HL-60 (cell line): Measurements from ENCODE around the gene ZBTB46.
"Not testable (repeated sequence)": the region's sequence is repeated elsewhere in the genome, so short reads cannot be mapped to it uniquely, and the experiment has no call there.

ENCODE experiments used
- DNase-seq, 2 experiments: peaks; one replicate each; pipeline ENCODE4 v3.0.0-alpha.2; 2010 to 2020; ENCODE audit warnings: low read depth in 1 of 2, low spot score in 1 of 2
- H3K27ac ChIP-seq: fragments of 250-450 bp; sonication (Bioruptor Pico); replicated peaks from 2 replicates; pipeline ENCODE4 v1.5.1; 2020; ENCODE audit warnings: mild to moderate bottlenecking, moderate library complexity
- H3K27me3 ChIP-seq: fragments of 250-450 bp; sonication (Bioruptor Pico); 2 replicates; pipeline ENCODE4 v1.5.1; 2021; ENCODE audit warnings: mild to moderate bottlenecking, moderate library complexity; ENCODE audit not compliant: insufficient read depth, poor library complexity, severe bottlenecking
- H3K4me3 ChIP-seq: replicated peaks from 2 replicates; pipeline ENCODE4 v1.5.1; 2011; ENCODE audit warnings: mild to moderate bottlenecking, control low read depth, low read length; ENCODE audit not compliant: insufficient read depth
- GABPA ChIP-seq: IDR thresholded peaks from 2 replicates; pipeline ENCODE4 v1.6.1; 2012; ENCODE audit warnings: low read depth
- POLR2AphosphoS5 ChIP-seq: IDR thresholded peaks from 2 replicates; pipeline ENCODE4 v1.6.1; 2012; ENCODE audit warnings: low read depth
- REST ChIP-seq: IDR thresholded peaks from 2 replicates; pipeline ENCODE4 v1.6.1; 2012; ENCODE audit warnings: low read depth; ENCODE audit not compliant: insufficient replicate concordance
- SPI1 ChIP-seq: IDR thresholded peaks from 2 replicates; pipeline ENCODE4 v1.6.1; 2012; ENCODE audit warnings: low read depth, mild to moderate bottlenecking, borderline replicate concordance
- TF ChIP-seq, protein P1 (sequence below): IDR thresholded peaks from one replicate; pipeline ENCODE4 v1.5.1; 2011; ENCODE audit warnings: low read length, control low read depth, inconsistent platforms; ENCODE audit not compliant: insufficient read depth

ZBTB46 gene

GRCh38 chr20:63876489-63877036 is 45.5 kb upstream of the ZBTB46 start:
- no peak for TF ChIP-seq REST
- H3K27ac ChIP-seq = no peak overlapping the region
- H3K27me3 ChIP-seq = no peaks in the 10 kb centered on the region
- H3K4me3 ChIP-seq = no peak overlapping the region
- no peak for DNase-seq

GRCh38 chr20:63874241-63874640 is 43.2 kb upstream of the ZBTB46 start:
- not testable (repeated sequence) for H3K27me3 ChIP-seq, H3K4me3 ChIP-seq, DNase-seq
- peak overlapping the region; percentile 65 for H3K27ac ChIP-seq

DNA sequence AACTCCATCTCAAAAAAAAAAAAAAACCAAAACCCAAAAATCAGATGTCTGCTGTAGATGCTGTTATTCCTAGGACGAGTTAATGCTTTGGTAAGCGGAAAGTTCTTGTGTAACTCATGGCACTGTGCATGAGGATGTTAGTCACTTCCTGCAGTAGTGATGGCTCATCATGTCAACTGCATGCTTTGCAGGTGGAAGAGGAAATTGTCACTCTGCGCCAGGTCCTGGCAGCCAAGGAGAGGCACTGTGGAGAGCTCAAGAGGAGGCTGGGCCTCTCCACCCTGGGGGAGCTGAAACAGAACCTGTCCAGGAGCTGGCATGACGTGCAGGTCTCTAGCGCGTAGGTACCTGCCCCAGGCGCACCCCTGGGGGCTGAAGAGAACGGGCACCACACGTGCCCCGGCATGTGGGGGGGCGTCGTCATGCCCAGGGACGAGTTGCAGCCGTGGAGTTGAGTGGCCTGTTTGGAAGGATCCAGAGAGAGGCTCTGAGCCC is 42.5 kb upstream of the ZBTB46 start:
- peak; percentile 92 to 96 for DNase-seq
- Histone ChIP-seq H3K4me3 (no peak overlapping the region), H3K27ac (peak overlapping the region; percentile 65), H3K27me3 (no peaks in the 10 kb centered on the region)
- TF ChIP-seq POLR2AphosphoS5 = peak; percentile 76
- no peak for TF ChIP-seq REST
- TF ChIP-seq, protein P1, sequence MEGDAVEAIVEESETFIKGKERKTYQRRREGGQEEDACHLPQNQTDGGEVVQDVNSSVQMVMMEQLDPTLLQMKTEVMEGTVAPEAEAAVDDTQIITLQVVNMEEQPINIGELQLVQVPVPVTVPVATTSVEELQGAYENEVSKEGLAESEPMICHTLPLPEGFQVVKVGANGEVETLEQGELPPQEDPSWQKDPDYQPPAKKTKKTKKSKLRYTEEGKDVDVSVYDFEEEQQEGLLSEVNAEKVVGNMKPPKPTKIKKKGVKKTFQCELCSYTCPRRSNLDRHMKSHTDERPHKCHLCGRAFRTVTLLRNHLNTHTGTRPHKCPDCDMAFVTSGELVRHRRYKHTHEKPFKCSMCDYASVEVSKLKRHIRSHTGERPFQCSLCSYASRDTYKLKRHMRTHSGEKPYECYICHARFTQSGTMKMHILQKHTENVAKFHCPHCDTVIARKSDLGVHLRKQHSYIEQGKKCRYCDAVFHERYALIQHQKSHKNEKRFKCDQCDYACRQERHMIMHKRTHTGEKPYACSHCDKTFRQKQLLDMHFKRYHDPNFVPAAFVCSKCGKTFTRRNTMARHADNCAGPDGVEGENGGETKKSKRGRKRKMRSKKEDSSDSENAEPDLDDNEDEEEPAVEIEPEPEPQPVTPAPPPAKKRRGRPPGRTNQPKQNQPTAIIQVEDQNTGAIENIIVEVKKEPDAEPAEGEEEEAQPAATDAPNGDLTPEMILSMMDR = no peak
- TF ChIP-seq GABPA = peak; percentile 23; the same call in 1 of the 2 replicates
- TF ChIP-seq SPI1 = peak; percentile 8; the same call in 1 of the 2 replicates

DNA sequence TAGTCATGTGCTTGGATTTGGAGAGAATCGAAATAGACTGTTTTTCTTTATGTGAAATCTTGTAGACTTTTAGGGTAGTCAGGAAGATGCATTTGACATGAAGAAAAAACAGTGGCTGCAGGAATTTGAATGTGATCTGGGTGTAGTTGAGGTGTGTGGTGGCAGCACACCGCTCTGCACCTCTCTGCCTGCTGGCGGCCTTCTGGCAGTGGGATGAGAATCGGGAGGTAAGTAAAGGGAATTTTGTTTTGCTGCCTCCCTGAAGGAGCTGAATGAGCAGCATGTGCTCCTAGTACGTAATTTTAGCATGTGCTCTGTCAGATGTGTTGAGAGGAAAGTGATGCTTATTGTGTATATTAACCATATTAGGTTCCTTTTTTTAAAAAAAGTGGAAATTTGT is 37.2 kb upstream of the ZBTB46 start:
- H3K27me3 ChIP-seq = no peaks in the 10 kb centered on the region
- TF ChIP-seq, protein P1 = no peak
- TF ChIP-seq GABPA = no peak
- no peak for TF ChIP-seq SPI1
- no peak for TF ChIP-seq POLR2AphosphoS5
- TF ChIP-seq REST = no peak
- DNase-seq = no peak
- no peak overlapping the region for H3K4me3 ChIP-seq
- H3K27ac ChIP-seq = no peak overlapping the region

- H3K27me3 ChIP-seq, H3K27ac ChIP-seq, DNase-seq, H3K4me3 ChIP-seq: not testable (repeated sequence)
Measured at GRCh38 chr20:63867042-63867441, 36.0 kb upstream of the ZBTB46 start.
